Activated B cell treated with CpG ODN at 0.5 μM for 24 hours (primary cell): ENCODE measurements around the gene DCHS2. TPM values are rescaled to one million over a fixed set of nuclear protein-coding genes. Genes with fewer than 3 reads are reported as not detected.

Experiments used
- ATAC-seq: fragments of 200-7000 bp; cut with Tn5 transposase; one replicate; pipeline ENCODE4 v1.10.0; 2021; ENCODE audit warnings: low read depth, mild to moderate bottlenecking, moderate library complexity
- CTCF ChIA-PET: fragments of 350-600 bp; sonication (Branson Sonifier 250); formaldehyde crosslinking; loops from one replicate; lab custom pipeline; 2021; ENCODE audit warnings: antibody characterized with exemption; lab: Charles Lee
- POLR2A ChIA-PET: fragments of 350-600 bp; sonication (Branson Sonifier 250); formaldehyde crosslinking; loops from one replicate; lab custom pipeline; 2021; ENCODE audit warnings: antibody characterized with exemption; lab: Charles Lee
- DNase-seq: peaks from one replicate; pipeline ENCODE4 v3.0.0; 2022
- H3K27ac Mint-ChIP-seq: one replicate; pipeline ENCODE4 v1.8.0; 2020; ENCODE audit warnings: mixed read lengths
- H3K27me3 Mint-ChIP-seq: one replicate; pipeline ENCODE4 v1.8.0; 2021; ENCODE audit warnings: mixed read lengths
- H3K36me3 Mint-ChIP-seq: one replicate; pipeline ENCODE4 v1.8.0; 2021; ENCODE audit warnings: low read depth, mixed read lengths
- H3K4me1 Mint-ChIP-seq: one replicate; pipeline ENCODE4 v1.8.0; 2021; ENCODE audit warnings: mixed read lengths
- H3K4me3 Mint-ChIP-seq: one replicate; pipeline ENCODE4 v1.8.0; 2020; ENCODE audit warnings: mild to moderate bottlenecking, mixed read lengths
- H3K9me3 Mint-ChIP-seq: one replicate; pipeline ENCODE4 v1.8.0; 2020; ENCODE audit warnings: mixed read lengths
- intact Hi-C: fragments of 100-400 bp; cut with micrococcal nuclease; formaldehyde crosslinking; loops from one replicate; pipeline ENCODE4 v1.15.1; 2024
- total RNA-seq: library from RNA; stranded (reverse); gene quantifications from 2 replicates; pipeline ENCODE4 v1.2.3, GENCODE V29; 2022
- TF ChIP-seq, protein P1 (sequence below): fragments of 200-600 bp; IDR thresholded peaks from one replicate; pipeline ENCODE4 v1.8.0; 2022; ENCODE audit warnings: antibody characterized with exemption, mild to moderate bottlenecking

Gene DCHS2
- total RNA-seq, 1 donor from 2014 or later = 0.13 TPM

DNA sequence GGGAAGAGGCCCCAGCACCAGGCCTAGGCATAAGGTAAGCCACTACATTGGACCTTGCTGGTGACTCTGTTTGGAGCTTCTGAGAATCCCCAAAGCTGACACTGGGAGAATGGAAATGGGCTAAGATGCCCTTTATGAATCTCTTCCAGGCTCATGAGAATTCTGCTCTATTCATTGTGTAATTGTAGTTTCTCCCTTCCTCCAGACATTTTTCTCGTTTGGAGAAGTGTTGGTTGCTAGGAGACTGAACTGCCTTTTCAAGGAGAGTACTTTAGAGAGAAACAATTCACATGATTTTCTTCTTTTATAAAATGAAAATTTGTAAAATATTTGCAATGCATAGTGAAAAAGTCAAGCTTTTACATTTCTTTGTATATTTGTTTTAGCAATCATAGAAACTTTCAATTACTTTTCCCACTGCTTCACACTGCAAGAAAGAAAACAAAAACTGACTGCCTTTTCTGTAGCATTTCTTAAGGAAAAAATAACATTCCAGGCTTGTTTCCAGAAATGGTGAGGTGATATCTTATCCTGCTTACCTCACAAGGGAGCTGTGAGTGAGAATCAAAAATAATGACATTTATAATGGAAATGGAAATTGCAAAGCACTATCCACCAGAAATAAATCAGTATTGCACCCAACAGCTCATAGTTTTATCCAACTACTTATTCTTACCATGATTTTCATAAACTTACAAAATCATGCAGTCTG is 24.9 kb upstream of the DCHS2 start:
- ATAC-seq (no peak), DNase-seq (no peak)
- POLR2A ChIA-PET = no interaction called here
- Mint-ChIP-seq H3K27ac (no peak overlapping the region), H3K9me3 (no peaks in the 10 kb centered on the region), H3K4me3 (no peak overlapping the region), H3K4me1 (peaks cover 7% of the 10 kb centered on the region), H3K27me3 (peaks cover 34% of the 10 kb centered on the region), H3K36me3 (no peaks in the 10 kb centered on the region)
- intact Hi-C loops = no loop called here
- TF ChIP-seq, protein P1, sequence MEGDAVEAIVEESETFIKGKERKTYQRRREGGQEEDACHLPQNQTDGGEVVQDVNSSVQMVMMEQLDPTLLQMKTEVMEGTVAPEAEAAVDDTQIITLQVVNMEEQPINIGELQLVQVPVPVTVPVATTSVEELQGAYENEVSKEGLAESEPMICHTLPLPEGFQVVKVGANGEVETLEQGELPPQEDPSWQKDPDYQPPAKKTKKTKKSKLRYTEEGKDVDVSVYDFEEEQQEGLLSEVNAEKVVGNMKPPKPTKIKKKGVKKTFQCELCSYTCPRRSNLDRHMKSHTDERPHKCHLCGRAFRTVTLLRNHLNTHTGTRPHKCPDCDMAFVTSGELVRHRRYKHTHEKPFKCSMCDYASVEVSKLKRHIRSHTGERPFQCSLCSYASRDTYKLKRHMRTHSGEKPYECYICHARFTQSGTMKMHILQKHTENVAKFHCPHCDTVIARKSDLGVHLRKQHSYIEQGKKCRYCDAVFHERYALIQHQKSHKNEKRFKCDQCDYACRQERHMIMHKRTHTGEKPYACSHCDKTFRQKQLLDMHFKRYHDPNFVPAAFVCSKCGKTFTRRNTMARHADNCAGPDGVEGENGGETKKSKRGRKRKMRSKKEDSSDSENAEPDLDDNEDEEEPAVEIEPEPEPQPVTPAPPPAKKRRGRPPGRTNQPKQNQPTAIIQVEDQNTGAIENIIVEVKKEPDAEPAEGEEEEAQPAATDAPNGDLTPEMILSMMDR = no peak
- CTCF ChIA-PET = interaction anchor here (1.2 to 2.9 kb wide), 2 partner anchors 11 to 13 kb away, joined by 3 to 8 read pairs; no protein-coding TSS in a partner anchor

DNA sequence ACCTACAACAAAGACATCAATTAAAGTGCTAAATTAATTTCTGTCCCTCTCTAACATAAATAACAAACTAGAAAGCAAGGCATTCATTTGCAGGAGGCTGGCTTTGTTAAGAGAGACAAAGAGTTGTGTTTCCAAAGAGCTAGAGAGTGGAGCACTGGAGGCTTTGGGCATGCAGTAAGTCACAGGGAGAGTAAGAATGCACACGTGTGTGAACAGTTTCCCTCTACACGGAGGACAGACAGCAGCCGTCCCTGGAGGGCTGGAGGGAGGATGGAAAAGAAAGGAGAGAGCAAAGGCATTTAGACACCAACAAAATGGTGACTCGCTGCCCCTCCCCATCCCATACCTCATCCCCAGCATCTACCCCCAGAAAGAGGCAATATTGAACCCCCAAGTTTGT is 20.4 kb upstream of the DCHS2 start:
- intact Hi-C loops = no loop called here

DNA sequence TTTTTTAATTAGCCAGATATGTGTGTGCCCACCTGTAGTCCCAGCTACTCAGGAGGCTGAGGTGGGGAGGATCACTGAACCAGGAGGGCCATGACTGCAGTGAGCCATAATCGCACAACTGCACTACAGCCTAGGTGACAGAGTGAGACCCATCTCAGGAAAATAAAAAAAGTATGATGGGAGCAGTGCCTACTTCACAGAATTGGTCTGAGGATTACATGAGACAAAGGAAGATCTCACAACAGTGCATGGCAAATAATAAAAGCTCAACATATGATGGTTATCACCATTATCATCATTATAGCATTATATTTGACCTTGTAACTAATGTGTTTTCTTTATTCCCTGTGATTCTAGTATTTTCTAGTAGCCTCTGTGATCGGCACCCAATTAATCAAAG is 19.9 kb upstream of the DCHS2 start:
- no peak for ATAC-seq
- peaks cover 7% of the 10 kb centered on the region for H3K4me1 Mint-ChIP-seq
- CTCF ChIA-PET = no interaction called here

More for the DNA sequence above, 20.4 kb upstream of the DCHS2 start:
- Mint-ChIP-seq H3K27me3 (peaks cover 26% of the 10 kb centered on the region), H3K27ac (no peak overlapping the region), H3K36me3 (no peaks in the 10 kb centered on the region), H3K4me3 (no peak overlapping the region), H3K9me3 (no peaks in the 10 kb centered on the region), H3K4me1 (peaks cover 7% of the 10 kb centered on the region)
- CTCF ChIA-PET = no interaction called here
- POLR2A ChIA-PET = interaction anchor here (1.0 kb wide), 1 partner anchor 95 kb away, joined by 3 read pairs; no protein-coding TSS in a partner anchor
- ATAC-seq (no peak), DNase-seq (no peak)
- TF ChIP-seq, protein P1 = no peak

DNA sequence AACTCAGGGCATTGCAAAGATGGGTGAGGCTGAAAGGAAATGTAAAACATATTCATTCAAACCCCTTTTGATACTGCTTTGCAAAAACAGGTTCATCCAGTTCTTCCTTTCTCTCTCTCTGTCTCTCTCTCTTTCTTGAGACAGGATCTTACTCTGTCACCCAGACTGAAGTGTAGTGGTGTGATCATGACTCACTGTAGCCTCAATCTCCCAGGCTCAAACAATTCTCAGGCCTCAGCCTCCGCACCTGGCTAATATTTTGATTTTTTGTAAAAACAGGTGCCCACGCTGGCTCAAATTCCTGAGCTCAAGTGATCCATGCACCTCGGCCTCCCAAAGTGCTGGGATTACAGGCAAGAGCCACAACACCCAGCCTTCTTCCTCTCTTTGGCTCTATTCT is 15.6 kb upstream of the DCHS2 start:
- no peaks in the 10 kb centered on the region for H3K9me3 Mint-ChIP-seq
- H3K27ac Mint-ChIP-seq = no peak overlapping the region
- TF ChIP-seq, protein P1 = no peak
- no peak overlapping the region for H3K4me3 Mint-ChIP-seq
- ChIA-PET POLR2A (no interaction called here), CTCF (interaction anchor here (0.7 to 4.3 kb wide), 7 partner anchors 16 to 177 kb away, joined by 3 to 43 read pairs (median 4); partner anchors contain the start of gene DCHS2)
- H3K27me3 Mint-ChIP-seq = peaks cover 28% of the 10 kb centered on the region
- no peaks in the 10 kb centered on the region for H3K36me3 Mint-ChIP-seq
- intact Hi-C loops = loop anchor here (10.0 kb wide), 1 partner anchor 1162 kb away; the partner anchor contains the start of gene MND1
- peaks cover under 1% of the 10 kb centered on the region for H3K4me1 Mint-ChIP-seq
- DNase-seq (no peak), ATAC-seq (no peak)

More for the DNA sequence above, 19.9 kb upstream of the DCHS2 start:
- no peak overlapping the region for H3K27ac Mint-ChIP-seq
- TF ChIP-seq, protein P1 = no peak
- intact Hi-C loops = no loop called here
- no peak for DNase-seq
- POLR2A ChIA-PET = interaction anchor here (1.0 kb wide), 1 partner anchor 95 kb away, joined by 3 read pairs; no protein-coding TSS in a partner anchor
- H3K9me3 Mint-ChIP-seq = no peaks in the 10 kb centered on the region
- H3K27me3 Mint-ChIP-seq = peaks cover 28% of the 10 kb centered on the region
- H3K36me3 Mint-ChIP-seq = no peaks in the 10 kb centered on the region
- H3K4me3 Mint-ChIP-seq = no peak overlapping the region

DNA sequence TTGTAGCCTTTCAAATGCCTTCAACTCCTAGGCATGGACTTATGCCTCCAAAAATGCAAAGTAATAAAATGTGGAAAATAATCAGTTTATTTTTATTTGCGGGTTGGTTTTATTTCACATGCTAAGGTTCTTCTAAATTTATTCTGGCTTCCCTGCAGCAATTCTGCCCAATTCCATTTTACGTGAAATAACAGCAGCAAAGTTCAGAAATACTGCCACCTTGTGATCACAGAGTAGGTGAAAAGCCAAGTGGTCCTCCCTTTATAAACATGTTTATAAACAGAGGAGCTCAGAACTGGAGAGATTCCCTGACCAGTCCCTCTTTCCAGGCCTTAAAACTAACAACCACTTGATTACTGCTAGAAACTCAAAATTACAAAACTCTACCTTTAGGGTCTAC is 14.7 kb upstream of the DCHS2 start:
- H3K27ac Mint-ChIP-seq = no peak overlapping the region
- no peaks in the 10 kb centered on the region for H3K9me3 Mint-ChIP-seq
- DNase-seq (no peak), ATAC-seq (no peak)
- peaks cover 30% of the 10 kb centered on the region for H3K27me3 Mint-ChIP-seq
- POLR2A ChIA-PET = no interaction called here
- no peak overlapping the region for H3K4me3 Mint-ChIP-seq
- intact Hi-C loops = loop anchor here (1.0 to 10.0 kb wide), 5 partner anchors 107 to 1161 kb away; partner anchors contain the start of gene MND1
- no peaks in the 10 kb centered on the region for H3K4me1 Mint-ChIP-seq
- no peaks in the 10 kb centered on the region for H3K36me3 Mint-ChIP-seq
- CTCF ChIA-PET = interaction anchor here (0.7 to 4.3 kb wide), 9 partner anchors 9 to 176 kb away, joined by 3 to 43 read pairs (median 4); partner anchors contain the start of gene DCHS2
- TF ChIP-seq, protein P1 = no peak
